GM12891 (cell line): ENCODE measurements around the gene ATP11A.

Source experiments
- DNase-seq: peaks from one replicate; pipeline ENCODE4 v3.0.0; 2011; ENCODE audit warnings: low spot score; ENCODE audit not compliant: insufficient read length
- FAIRE-seq: peaks from 2 replicates; lab custom pipeline; 2011; peaks lifted over from hg19 to GRCh38; lab: Jason Lieb, UNC
- PAX5 ChIP-seq: IDR thresholded peaks from 2 replicates; pipeline ENCODE4 v1.6.1; 2011; ENCODE audit warnings: low read length, moderate library complexity, mild to moderate bottlenecking; ENCODE audit not compliant: insufficient read depth, severe bottlenecking
- POLR2A ChIP-seq: IDR thresholded peaks from 2 replicates; pipeline ENCODE4 v1.6.1; 2011; ENCODE audit warnings: low read depth, low read length, control low read depth
- POLR2AphosphoS5 ChIP-seq: IDR thresholded peaks from 2 replicates; pipeline ENCODE4 v1.6.1; 2011; ENCODE audit warnings: low read depth, low read length, control low read depth
- POU2F2 ChIP-seq: IDR thresholded peaks from 2 replicates; pipeline ENCODE4 v1.6.1; 2011; ENCODE audit warnings: low read depth, mild to moderate bottlenecking, control low read depth, low read length, moderate library complexity
- SPI1 ChIP-seq: IDR thresholded peaks from 2 replicates; pipeline ENCODE4 v1.6.1; 2011; ENCODE audit warnings: low read depth, low read length, control low read depth
- TAF1 ChIP-seq: IDR thresholded peaks from 2 replicates; pipeline ENCODE4 v1.6.1; 2011; ENCODE audit warnings: low read depth, low read length, control low read depth

ATP11A gene

GRCh38 chr13:112738606-112739005 lies 48.8 kb downstream of the ATP11A start:
- FAIRE-seq (no peak), DNase-seq (no peak)
- TF ChIP-seq POU2F2 (no peak), POLR2AphosphoS5 (no peak)

GRCh38 chr13:112740502-112741131 lies 50.8 kb downstream of the ATP11A start:
- TF ChIP-seq TAF1 (no peak), POLR2AphosphoS5 (no peak), PAX5 (no peak), POU2F2 (no peak), POLR2A (no peak), SPI1 (no peak)
- DNase-seq: no peak
- no peak for FAIRE-seq

- FAIRE-seq (no peak), DNase-seq (no peak)
- TF ChIP-seq POU2F2: no peak
- TF ChIP-seq TAF1: no peak
- TF ChIP-seq PAX5: no peak
- no peak for TF ChIP-seq SPI1
- no peak for TF ChIP-seq POLR2A
- TF ChIP-seq POLR2AphosphoS5: no peak
Measured at GRCh38 chr13:112741185-112741755, 51.4 kb downstream of the ATP11A start.

GRCh38 chr13:112741835-112742570 lies 52.2 kb downstream of the ATP11A start:
- FAIRE-seq: no peak

GRCh38 chr13:112742583-112742982 lies 52.7 kb downstream of the ATP11A start:
- TF ChIP-seq PAX5 (no peak), POLR2A (no peak), TAF1 (no peak), POLR2AphosphoS5 (no peak), POU2F2 (no peak), SPI1 (no peak)
- FAIRE-seq: no peak
- DNase-seq: no peak

More at GRCh38 chr13:112741835-112742570, 52.2 kb downstream of the ATP11A start:
- TF ChIP-seq POU2F2 (no peak), TAF1 (no peak), PAX5 (no peak), POLR2A (no peak), POLR2AphosphoS5 (no peak), SPI1 (no peak)
- DNase-seq: no peak

- FAIRE-seq (no peak), DNase-seq (no peak)
- TF ChIP-seq POU2F2: no peak
- TF ChIP-seq SPI1: no peak
- TF ChIP-seq POLR2AphosphoS5: no peak
- no peak for TF ChIP-seq TAF1
- no peak for TF ChIP-seq POLR2A
- TF ChIP-seq PAX5: no peak
Measured at GRCh38 chr13:112743451-112744167, 53.8 kb downstream of the ATP11A start.

- DNase-seq: no peak
- peak; percentile 58 for FAIRE-seq
- TF ChIP-seq POLR2AphosphoS5 (no peak), PAX5 (no peak), POU2F2 (no peak), SPI1 (no peak), POLR2A (no peak), TAF1 (no peak)
Measured at GRCh38 chr13:112744168-112745021, 54.6 kb downstream of the ATP11A start.

- FAIRE-seq (no peak), DNase-seq (no peak)
- TF ChIP-seq PAX5 (no peak), SPI1 (no peak), POLR2AphosphoS5 (no peak), POLR2A (no peak), POU2F2 (no peak)
Measured at GRCh38 chr13:112746044-112746443, 56.2 kb downstream of the ATP11A start.
